ENCODE data around the gene HPCAL4. TPM values are rescaled to one million over a fixed set of nuclear protein-coding genes. Genes with fewer than 3 reads are reported as not detected.

HPCAL4 gene
- total and polyA plus RNA-seq, 9 of the 15 experiments (the other 6 are each of a cell fraction or from before 2014, with no cell fraction given): 0.01 to 0.04 (median 0.04) TPM; not detected in 4

DNA sequence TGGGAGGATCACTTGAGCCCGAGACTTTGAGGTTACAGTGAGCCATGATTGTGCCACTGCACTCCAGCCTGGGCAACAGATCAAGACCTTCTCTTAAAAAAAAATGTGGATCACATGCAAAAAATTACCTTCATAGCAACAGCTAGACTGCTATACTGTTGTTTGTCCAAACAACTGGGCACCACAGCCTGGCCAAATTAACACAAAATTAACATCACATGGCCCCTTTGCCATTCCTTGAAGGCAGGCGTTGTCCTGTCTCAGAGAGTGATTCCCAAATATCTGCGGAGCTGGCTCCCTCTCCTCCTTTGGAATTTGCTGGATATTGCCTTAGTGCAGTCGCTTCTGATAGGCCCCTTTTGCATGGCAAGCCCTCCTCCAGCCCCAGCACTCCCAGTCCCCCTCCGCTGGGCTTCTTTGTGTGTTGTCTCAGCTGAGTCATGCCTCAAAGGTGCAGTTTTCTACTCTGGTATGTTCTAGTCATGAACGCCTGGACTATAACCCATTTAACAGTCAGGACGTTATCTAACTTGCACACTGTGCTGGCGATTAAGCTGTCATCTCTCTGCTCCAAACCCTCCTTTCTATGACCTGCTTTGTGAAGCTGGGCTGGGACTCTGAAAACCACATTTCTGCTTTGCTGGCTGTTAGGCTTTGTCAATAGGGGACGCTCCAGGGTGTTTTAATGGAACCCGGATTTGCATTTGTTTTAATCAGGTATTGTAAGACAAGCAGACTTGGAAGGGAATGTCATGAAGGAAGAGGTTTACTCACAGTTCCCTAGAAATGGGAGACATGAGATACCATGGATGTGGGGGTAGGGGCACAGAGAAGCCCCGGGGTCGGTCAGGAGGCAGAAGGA lies 20.1 kb upstream of the HPCAL4 start (continued):
- TF ChIP-seq PML (IDR thresholded peaks at IDR 0.05; ENCODE audit: low read length) (peak; percentile 89), GTF2E2 (tag; IDR thresholded peaks at IDR 0.05) (no peak; the same call in 1 of the 2 replicates), ZNF23 (CRISPR knock-in tag; IDR thresholded peaks at IDR 0.05) (no peak), RBM25 (IDR thresholded peaks at IDR 0.05; ENCODE audit: low read depth, low read length, severe bottlenecking) (no peak), MIER1 (IDR thresholded peaks at IDR 0.05; ENCODE audit: low read depth) (0 out of 2 replicates have a peak, but pooled peaks have one; percentile 23), ZNF395 (CRISPR knock-in tag; IDR thresholded peaks at IDR 0.05) (peak; percentile 71; the same call in 1 of the 2 replicates), CHD2 (IDR thresholded peaks at IDR 0.05; ENCODE audit: low read depth, low read length) (peak; percentile 53; the same call in 1 of the 2 replicates), POLR2B (IDR thresholded peaks at IDR 0.05; ENCODE audit: low read depth, partially characterized antibody) (no peak), KLF6 (CRISPR knock-in tag; IDR thresholded peaks at IDR 0.05; ENCODE audit: borderline replicate concordance) (no peak), ARID1B (IDR thresholded peaks at IDR 0.05) (peak; percentile 98), CBFA2T2 (conservative IDR thresholded peaks at IDR 0.05) (peak; percentile 93), ILK (tag; IDR thresholded peaks at IDR 0.05; ENCODE audit: borderline replicate concordance, low read depth) (no peak), ZBTB7A (IDR thresholded peaks at IDR 0.05; ENCODE audit: borderline replicate concordance, control insufficient read depth, low read depth, low read length) (no peak), ZNF165 (CRISPR knock-in tag; IDR thresholded peaks at IDR 0.05; ENCODE audit: borderline replicate concordance) (no peak), DIDO1 (tag; IDR thresholded peaks at IDR 0.05; ENCODE audit: low read depth) (0 out of 2 replicates have a peak, but pooled peaks have one; percentile 47), ETV5 (CRISPR knock-in tag; IDR thresholded peaks at IDR 0.05; ENCODE audit: low read depth) (peak; percentile 31; the same call in 1 of the 2 replicates), JUNB (CRISPR knock-in tag; conservative IDR thresholded peaks at IDR 0.05) (no peak), SIN3B (IDR thresholded peaks at IDR 0.05; ENCODE audit: low read depth) (no peak), BRD9 (IDR thresholded peaks at IDR 0.05; ENCODE audit: low read depth, partially characterized antibody) (peak; percentile 44), ATF7 (IDR thresholded peaks at IDR 0.05) (peak; percentile 84), KLF16 (IDR thresholded peaks at IDR 0.05) (peak; percentile 84), ZC3H4 (CRISPR knock-in tag; IDR thresholded peaks at IDR 0.05; ENCODE audit: borderline replicate concordance) (no peak), NFIC (IDR thresholded peaks at IDR 0.05) (peak; percentile 81), HES1 (IDR thresholded peaks at IDR 0.05; ENCODE audit: low read depth) (peak; percentile 74)
